Measurements from ENCODE around the gene OR9Q1.
"Not testable (repeated sequence)": the region's sequence is repeated elsewhere in the genome, so short reads cannot be mapped to it uniquely, and the experiment has no call there.

The OR9Q1 gene

GRCh38 chr11:58193391-58193790, 169.7 kb downstream of the OR9Q1 start:
- no peak for DNase-seq
- TF ChIP-seq POLR2A (IDR thresholded peaks at IDR 0.05; ENCODE audit: low read length) (no peak), GATA1 (IDR thresholded peaks at IDR 0.05; ENCODE audit: low read depth, low read length) (no peak)

DNA sequence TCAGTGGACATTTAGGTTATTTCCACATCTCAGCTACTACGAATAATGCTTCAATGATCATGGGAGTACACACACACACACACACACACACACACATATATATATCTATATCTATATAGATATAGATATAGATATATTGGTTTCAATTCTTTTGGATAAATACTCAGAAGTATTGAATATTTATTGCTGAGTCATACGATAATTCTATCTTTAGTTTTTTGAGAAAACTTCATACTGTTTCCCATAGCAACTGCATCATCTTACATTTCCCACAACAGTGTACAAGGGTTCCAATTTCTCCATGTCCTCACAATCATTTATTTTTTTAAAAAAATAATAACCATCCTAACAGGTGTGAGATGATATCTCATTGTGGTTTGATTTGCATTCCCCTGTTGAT, 172.3 kb downstream of the OR9Q1 start:
- no peak for DNase-seq
- TF ChIP-seq GATA1 (IDR thresholded peaks at IDR 0.05; ENCODE audit: low read depth, low read length), result no peak
- no peak for TF ChIP-seq POLR2A (IDR thresholded peaks at IDR 0.05; ENCODE audit: low read length)

- no peak for TF ChIP-seq GATA1 (IDR thresholded peaks at IDR 0.05; ENCODE audit: low read depth, low read length)
- no peak for TF ChIP-seq POLR2A (IDR thresholded peaks at IDR 0.05; ENCODE audit: low read length)
- DNase-seq, result no peak
Measured at GRCh38 chr11:58199271-58199670, 175.6 kb downstream of the OR9Q1 start.

DNA sequence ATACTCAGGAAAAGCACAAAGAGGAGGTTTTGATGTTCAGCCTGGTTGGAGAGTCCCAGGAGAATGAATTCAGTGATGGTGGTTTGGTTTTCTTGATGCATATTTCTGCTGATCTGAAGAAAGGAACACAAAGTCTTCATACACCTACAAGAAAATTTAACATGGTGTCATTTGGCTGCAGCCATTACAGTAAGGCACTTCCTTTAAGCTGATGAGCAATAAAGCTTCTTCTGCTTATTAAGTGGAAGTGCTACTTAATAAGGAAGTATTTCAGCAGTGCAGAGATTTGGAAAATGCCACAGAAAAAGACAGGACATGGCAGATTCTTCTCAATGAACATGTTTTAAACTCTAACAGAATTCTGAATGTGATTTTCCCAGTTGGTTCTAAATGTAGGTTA, 180.4 kb downstream of the OR9Q1 start, which contains the start of gene OR1S2:
Gene OR1S2, minus strand, starts transcription at position 101 of the 400 bp plus-strand sequence. Its CDS starts 0 bp downstream, at position 101.
- DNase-seq, result no peak
- TF ChIP-seq GATA1 (IDR thresholded peaks at IDR 0.05; ENCODE audit: low read depth, low read length) (no peak), POLR2A (IDR thresholded peaks at IDR 0.05; ENCODE audit: low read length) (no peak)

GRCh38 chr11:58212420-58212819, 188.7 kb downstream of the OR9Q1 start, which contains the start of gene OR1S1:
TSS of gene OR1S1 (plus strand) at chr11:58212720.
- DNase-seq, result not testable (repeated sequence)

GRCh38 chr11:58216476-58216875, 192.8 kb downstream of the OR9Q1 start:
- no peak for DNase-seq
- TF ChIP-seq POLR2A (IDR thresholded peaks at IDR 0.05; ENCODE audit: low read length), result no peak
- no peak for TF ChIP-seq GATA1 (IDR thresholded peaks at IDR 0.05; ENCODE audit: low read depth, low read length)

DNA sequence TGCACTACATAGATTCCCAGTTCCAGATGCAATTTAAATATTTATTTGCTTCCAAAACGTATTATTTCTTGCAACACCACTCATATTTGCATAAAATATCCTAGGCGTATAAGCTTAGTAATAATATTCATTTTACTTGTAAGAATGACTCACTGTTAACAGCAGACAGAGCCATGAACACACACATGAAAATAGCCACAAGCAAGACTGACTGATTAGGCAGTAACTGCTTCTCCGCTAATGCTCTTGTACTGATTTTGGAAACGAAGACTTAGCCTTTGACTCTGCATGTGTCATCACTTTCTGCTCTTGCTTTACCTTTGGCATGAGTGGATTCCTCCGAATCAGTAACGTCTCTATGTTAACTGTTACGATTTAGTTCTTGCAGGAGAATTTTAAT, 199.0 kb downstream of the OR9Q1 start:
- TF ChIP-seq GATA1 (IDR thresholded peaks at IDR 0.05; ENCODE audit: low read depth, low read length), result no peak
- no peak for TF ChIP-seq POLR2A (IDR thresholded peaks at IDR 0.05; ENCODE audit: low read length)
- DNase-seq, result no peak

DNA sequence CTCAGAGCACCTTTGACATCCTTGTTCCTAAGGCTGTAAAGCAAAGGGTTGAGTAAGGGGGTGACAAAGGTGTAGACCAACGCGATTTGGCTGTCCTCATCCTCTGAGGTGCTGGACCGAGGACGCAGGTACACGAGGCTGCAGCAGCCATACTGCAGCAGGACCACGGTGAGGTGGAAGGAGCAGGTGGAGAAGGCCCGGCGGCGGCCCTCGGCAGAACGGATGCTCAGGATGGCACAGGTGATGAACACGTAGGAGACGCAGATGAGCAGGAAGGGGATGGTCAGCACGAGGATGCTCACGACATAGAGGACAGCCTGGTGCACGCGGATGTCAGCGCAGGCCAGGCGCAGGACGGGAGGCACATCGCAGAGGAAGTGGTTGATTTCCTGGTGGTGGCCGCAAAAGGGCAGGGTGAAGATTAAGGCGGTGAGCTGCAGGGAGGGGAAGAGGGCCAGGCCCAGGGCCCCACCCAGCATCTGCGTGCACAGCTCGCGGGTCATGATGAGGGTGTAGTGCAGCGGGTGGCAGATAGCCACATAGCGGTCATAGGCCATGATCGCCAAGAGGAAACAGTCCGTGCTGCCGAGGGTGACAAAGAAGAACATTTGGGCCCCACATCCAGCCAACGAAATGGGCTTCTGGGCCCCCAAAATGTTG, 204.4 kb downstream of the OR9Q1 start:
- no peak for TF ChIP-seq POLR2A (IDR thresholded peaks at IDR 0.05; ENCODE audit: low read length)
- TF ChIP-seq GATA1 (IDR thresholded peaks at IDR 0.05; ENCODE audit: low read depth, low read length), result no peak

More for the DNA sequence above, 204.4 kb downstream of the OR9Q1 start:
- DNase-seq, result no peak

Measured in erythroblast (primary cell).